ENCODE measurements around the gene PRKCB. TPM values are rescaled to one million over a fixed set of nuclear protein-coding genes. Genes with fewer than 3 reads are reported as not detected.

PRKCB gene
- total RNA-seq, 4 donors from 2014 or later = 7.4 to 21.6 (median 12.9) TPM

- TF ChIP-seq, protein P1, sequence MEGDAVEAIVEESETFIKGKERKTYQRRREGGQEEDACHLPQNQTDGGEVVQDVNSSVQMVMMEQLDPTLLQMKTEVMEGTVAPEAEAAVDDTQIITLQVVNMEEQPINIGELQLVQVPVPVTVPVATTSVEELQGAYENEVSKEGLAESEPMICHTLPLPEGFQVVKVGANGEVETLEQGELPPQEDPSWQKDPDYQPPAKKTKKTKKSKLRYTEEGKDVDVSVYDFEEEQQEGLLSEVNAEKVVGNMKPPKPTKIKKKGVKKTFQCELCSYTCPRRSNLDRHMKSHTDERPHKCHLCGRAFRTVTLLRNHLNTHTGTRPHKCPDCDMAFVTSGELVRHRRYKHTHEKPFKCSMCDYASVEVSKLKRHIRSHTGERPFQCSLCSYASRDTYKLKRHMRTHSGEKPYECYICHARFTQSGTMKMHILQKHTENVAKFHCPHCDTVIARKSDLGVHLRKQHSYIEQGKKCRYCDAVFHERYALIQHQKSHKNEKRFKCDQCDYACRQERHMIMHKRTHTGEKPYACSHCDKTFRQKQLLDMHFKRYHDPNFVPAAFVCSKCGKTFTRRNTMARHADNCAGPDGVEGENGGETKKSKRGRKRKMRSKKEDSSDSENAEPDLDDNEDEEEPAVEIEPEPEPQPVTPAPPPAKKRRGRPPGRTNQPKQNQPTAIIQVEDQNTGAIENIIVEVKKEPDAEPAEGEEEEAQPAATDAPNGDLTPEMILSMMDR (IDR thresholded peaks at IDR 0.05) = no peak
- TF ChIP-seq POLR2A (IDR thresholded peaks at IDR 0.05) = no peak
- intact Hi-C loops (cut with DNase I; ENCODE audit: low total_unique reads) = no loop called here
- 66 to 76% methylated on average over 6 of the region's 6 CpGs for WGBS, 2 donors
- no peak for DNase-seq (ENCODE audit: low spot score in 2 of 2)
- no peak overlapping the region for H3K4me3 ChIP-seq (ENCODE audit: low read depth, poor library complexity, severe bottlenecking)
These were observed 26.8 kb downstream of the PRKCB start for GRCh38 chr16:23862556-23862955.

GRCh38 chr16:23863511-23864422 lies 28.0 kb downstream of the PRKCB start:
- WGBS, 2 donors = 56 to 57% methylated on average over 12 of the region's 12 CpGs
- intact Hi-C loops (cut with DNase I; ENCODE audit: low total_unique reads) = no loop called here
- TF ChIP-seq, protein P1 (IDR thresholded peaks at IDR 0.05) = no peak
- no peak for DNase-seq (ENCODE audit: low spot score in 2 of 2)
- H3K4me3 ChIP-seq (ENCODE audit: low read depth, poor library complexity, severe bottlenecking) = no peak overlapping the region

- no peak overlapping the region for H3K4me3 ChIP-seq (ENCODE audit: low read depth, poor library complexity, severe bottlenecking)
- WGBS, 2 donors = 24 to 41% methylated on average over 2 of the region's 2 CpGs
- no peak for DNase-seq (ENCODE audit: low spot score in 2 of 2)
- TF ChIP-seq, protein P1 (IDR thresholded peaks at IDR 0.05) = no peak
- TF ChIP-seq POLR2A (IDR thresholded peaks at IDR 0.05) = no peak
- intact Hi-C loops (cut with DNase I; ENCODE audit: low total_unique reads) = no loop called here
These were observed 30.1 kb downstream of the PRKCB start for GRCh38 chr16:23865853-23866252.

DNA sequence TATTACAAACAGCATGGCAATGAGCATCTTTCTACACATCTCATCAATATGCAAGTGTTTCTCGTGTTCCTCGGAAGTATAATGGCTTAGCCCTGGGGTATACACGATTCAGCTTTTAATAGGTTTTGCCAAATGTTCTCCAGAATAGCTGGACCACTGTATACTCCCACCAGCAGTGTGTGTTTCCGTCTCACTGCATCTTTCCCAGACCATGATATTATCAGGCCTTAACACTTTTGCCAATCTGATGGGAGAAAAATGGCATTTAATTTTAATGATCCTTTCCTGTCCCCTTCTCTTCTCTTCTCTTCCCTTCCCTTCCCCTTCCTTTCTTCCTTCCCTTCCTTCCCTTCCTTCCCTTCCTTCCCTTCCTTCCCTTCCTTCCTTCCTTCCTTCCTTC lies 30.8 kb downstream of the PRKCB start:
- TF ChIP-seq POLR2A (IDR thresholded peaks at IDR 0.05) = no peak
- TF ChIP-seq, protein P1 (IDR thresholded peaks at IDR 0.05) = no peak
- intact Hi-C loops (cut with DNase I; ENCODE audit: low total_unique reads) = no loop called here
- 68 to 70% methylated on average over 4 of the region's 4 CpGs for WGBS, 2 donors
- no peak overlapping the region for H3K4me3 ChIP-seq (ENCODE audit: low read depth, poor library complexity, severe bottlenecking)
- no peak for DNase-seq (ENCODE audit: low spot score in 2 of 2)

GRCh38 chr16:23867566-23867965 lies 31.8 kb downstream of the PRKCB start:
- no peak for DNase-seq (ENCODE audit: low spot score in 2 of 2)
- no peak overlapping the region for H3K4me3 ChIP-seq (ENCODE audit: low read depth, poor library complexity, severe bottlenecking)
- intact Hi-C loops (cut with DNase I; ENCODE audit: low total_unique reads) = no loop called here
- WGBS, 2 donors = 71 to 77% methylated on average over 2 of the region's 2 CpGs
- TF ChIP-seq, protein P1 (IDR thresholded peaks at IDR 0.05) = no peak
- TF ChIP-seq POLR2A (IDR thresholded peaks at IDR 0.05) = no peak
